Neuronal stem cell (in vitro differentiated cells): ENCODE data around the gene ELP1.

Experiments used
- DNase-seq: peaks from one replicate; pipeline ENCODE4 v3.0.0-alpha.2; 2013; ENCODE audit warnings: low spot score
- H2AFZ ChIP-seq: one replicate; pipeline ENCODE4 v1.6.1; 2013; ENCODE audit warnings: mild to moderate bottlenecking, low read length, inconsistent platforms
- H2AK5ac ChIP-seq: 2 replicates; pipeline ENCODE4 v1.6.1; 2013; ENCODE audit warnings: low read depth, mild to moderate bottlenecking, inconsistent platforms, low read length, moderate library complexity, mixed read lengths
- H2BK120ac ChIP-seq: 2 replicates; pipeline ENCODE4 v1.6.1; 2013; ENCODE audit warnings: low read depth, mild to moderate bottlenecking, inconsistent platforms, low read length, moderate library complexity, mixed read lengths
- H2BK12ac ChIP-seq: one replicate; pipeline ENCODE4 v1.6.1; 2013; ENCODE audit warnings: low read length, inconsistent platforms
- H2BK15ac ChIP-seq: 2 replicates; pipeline ENCODE4 v1.6.1; 2013; ENCODE audit warnings: mild to moderate bottlenecking, low read length, inconsistent platforms, mixed read lengths
- H2BK5ac ChIP-seq: one replicate; pipeline ENCODE4 v1.6.1; 2013; ENCODE audit warnings: inconsistent platforms, mild to moderate bottlenecking, low read length, moderate library complexity
- H3K14ac ChIP-seq: one replicate; pipeline ENCODE4 v1.6.1; 2013; ENCODE audit warnings: low read length, inconsistent platforms
- H3K18ac ChIP-seq: 2 replicates; pipeline ENCODE4 v1.6.1; 2013; ENCODE audit warnings: low read length, inconsistent platforms
- H3K23ac ChIP-seq: 2 replicates; pipeline ENCODE4 v1.6.1; 2013; ENCODE audit warnings: low read depth, mild to moderate bottlenecking, mixed read lengths, low read length, inconsistent platforms; ENCODE audit not compliant: poor library complexity
- H3K27ac ChIP-seq: replicated peaks from 3 replicates; pipeline ENCODE4 v1.5.1; 2013; ENCODE audit warnings: low read length, inconsistent platforms
- H3K27me3 ChIP-seq, 3 experiments: 2 replicates each; pipeline ENCODE4 v1.6.1; 2013; ENCODE audit warnings: low read length in 3 of 3, mild to moderate bottlenecking in 2 of 3, inconsistent platforms in 1 of 3, low read depth in 1 of 3, mixed read lengths in 1 of 3, moderate library complexity in 1 of 3; ENCODE audit not compliant: control insufficient read depth in 3 of 3, insufficient read depth in 3 of 3
- H3K36me3 ChIP-seq, 2 donors: replicated peaks in 1 of 2; 2 replicates each; pipeline ENCODE4 v1.6.1; 2013; ENCODE audit warnings: low read length in 2 of 2; ENCODE audit not compliant: control insufficient read depth in 2 of 2, insufficient read depth in 2 of 2
- H3K4ac ChIP-seq: 2 replicates; pipeline ENCODE4 v1.6.1; 2013; ENCODE audit warnings: inconsistent platforms, mild to moderate bottlenecking, low read length, moderate library complexity
- H3K4me1 ChIP-seq, 2 donors: 1 replicate in 1 of 2; 2 replicates in 1 of 2; pipeline ENCODE4 v1.6.1; 2013; ENCODE audit warnings: low read length in 2 of 2, low read depth in 1 of 2; ENCODE audit not compliant: control insufficient read depth in 2 of 2, insufficient read depth in 1 of 2
- H3K4me2 ChIP-seq: one replicate; pipeline ENCODE4 v1.6.1; 2013; ENCODE audit warnings: mild to moderate bottlenecking, low read length, inconsistent platforms; ENCODE audit not compliant: insufficient read depth, poor library complexity, severe bottlenecking
- H3K4me3 ChIP-seq, 2 donors: 2 replicates each; pipeline ENCODE4 v1.5.1; 2013; ENCODE audit warnings: low read length in 2 of 2, mild to moderate bottlenecking in 2 of 2, inconsistent platforms in 1 of 2, moderate library complexity in 1 of 2
- H3K79me1 ChIP-seq: one replicate; pipeline ENCODE4 v1.6.1; 2013; ENCODE audit warnings: low read depth, mild to moderate bottlenecking, inconsistent platforms, low read length, moderate library complexity
- H3K9ac ChIP-seq: one replicate; pipeline ENCODE4 v1.6.1; 2013; ENCODE audit warnings: mild to moderate bottlenecking, low read depth, low read length, inconsistent platforms; ENCODE audit not compliant: poor library complexity
- H3K9me3 ChIP-seq, 2 donors: replicated peaks in 1 of 2; 2 replicates each; pipeline versions ENCODE3 to v1.6.1; 2013; ENCODE audit warnings: low read length in 2 of 2, mild to moderate bottlenecking in 2 of 2, inconsistent platforms in 1 of 2, low read depth in 1 of 2, mixed read lengths in 1 of 2, moderate library complexity in 1 of 2; ENCODE audit not compliant: control insufficient read depth in 2 of 2, insufficient read depth in 1 of 2
- H4K8ac ChIP-seq: one replicate; pipeline ENCODE4 v1.6.1; 2013; ENCODE audit warnings: low read depth, mild to moderate bottlenecking, inconsistent platforms, low read length, moderate library complexity
- H4K91ac ChIP-seq: one replicate; pipeline ENCODE4 v1.6.1; 2013; ENCODE audit warnings: low read length, low read depth, mild to moderate bottlenecking, inconsistent platforms; ENCODE audit not compliant: poor library complexity
- WGBS, 2 donors: extraction: QIAGEN DNeasy Blood & Tissue Kit; methylation state at CpG; one replicate each; pipeline ENCODE4 v1.1.7; 2013; ENCODE audit warnings: missing lambda C conversion rate in 2 of 2, mixed read lengths in 1 of 2; ENCODE audit not compliant: insufficient read length in 2 of 2, insufficient replicate concordance in 1 of 2; ENCODE audit errors: extremely low coverage in 2 of 2; 5-methylcytosine and 5-hydroxymethylcytosine counted together

ELP1 gene

GRCh38 chr9:108939975-108940374, 6.1 kb upstream of the ELP1 start:
- Histone ChIP-seq H3K4me2 (no peak overlapping the region), H4K91ac (no peak overlapping the region), H2BK5ac (no peak overlapping the region), H3K18ac (no peak overlapping the region), H3K9ac (no peak overlapping the region), H3K27ac (no peak overlapping the region), H3K79me1 (no peaks in the 10 kb centered on the region), H3K27me3 (no peaks in the 10 kb centered on the region), H4K8ac (no peak overlapping the region), H3K9me3 (no peaks in the 10 kb centered on the region), H2BK15ac (no peak overlapping the region), H2AFZ (no peak overlapping the region), H2BK120ac (no peak overlapping the region), H3K4ac (no peak overlapping the region), H2BK12ac (no peak overlapping the region), H3K36me3 (peaks cover 10 to 75% of the 10 kb centered on the region in 2 donors), H3K4me3 (no peak overlapping the region), H3K4me1 (peaks cover 0 to 2% of the 10 kb centered on the region in 2 donors), H3K23ac (no peak overlapping the region), H3K14ac (no peak overlapping the region), H2AK5ac (no peak overlapping the region)
- WGBS, 2 donors: no CpG with 5 or more reads among the region's 4 CpGs
- DNase-seq: no peak

- Histone ChIP-seq H3K4ac (no peak overlapping the region), H2BK5ac (no peak overlapping the region), H3K27ac (no peak overlapping the region), H3K18ac (no peak overlapping the region), H3K27me3 (no peaks in the 10 kb centered on the region), H2BK120ac (no peak overlapping the region), H2AFZ (no peak overlapping the region), H3K4me3 (no peak overlapping the region), H2AK5ac (no peak overlapping the region), H3K9me3 (no peaks in the 10 kb centered on the region), H4K8ac (no peak overlapping the region), H3K4me2 (no peak overlapping the region), H3K4me1 (peaks cover 3% of the 10 kb centered on the region in 2 donors), H2BK15ac (no peak overlapping the region), H3K9ac (no peak overlapping the region), H3K14ac (no peak overlapping the region), H3K79me1 (no peaks in the 10 kb centered on the region), H2BK12ac (no peak overlapping the region), H3K23ac (no peak overlapping the region), H4K91ac (no peak overlapping the region), H3K36me3 (peaks cover 8 to 52% of the 10 kb centered on the region in 2 donors)
- no peak for DNase-seq
- WGBS, 2 donors: no CpG with 5 or more reads among the region's 5 CpGs
Observed at GRCh38 chr9:108937561-108938305, 3.8 kb upstream of the ELP1 start.

GRCh38 chr9:108934323-108934893, 484 bp upstream of the ELP1 start, which contains the start of gene ABITRAM:
Gene ABITRAM, plus strand, starts transcription at chr9:108934400. Its CDS starts 87 bp downstream, at chr9:108934487.
- H3K18ac ChIP-seq: peak within 1 kb of the TSS; percentile 92
- WGBS, 2 donors: no CpG with 5 or more reads among the region's 47 CpGs
- peak within 1 kb of the TSS; percentile 37 for H3K23ac ChIP-seq
- H2BK15ac ChIP-seq: peak within 1 kb of the TSS; percentile 69
- H3K27me3 ChIP-seq: no peaks in the 10 kb centered on the region
- no peak within 1 kb of the TSS for H4K8ac ChIP-seq
- H3K27ac ChIP-seq: peak within 1 kb of the TSS; percentile 87
- peak within 1 kb of the TSS; percentile 94 for H2AFZ ChIP-seq
- H3K9me3 ChIP-seq: no peaks in the 10 kb centered on the region
- H2AK5ac ChIP-seq: no peak within 1 kb of the TSS
- peak; percentile 84 for DNase-seq
- H3K4me2 ChIP-seq: peak within 1 kb of the TSS; percentile 79
- H3K4ac ChIP-seq: no peak within 1 kb of the TSS
- H3K4me1 ChIP-seq: peaks cover 5 to 6% of the 10 kb centered on the region in 2 donors
- no peaks in the 10 kb centered on the region for H3K79me1 ChIP-seq
- no peak within 1 kb of the TSS for H2BK12ac ChIP-seq
- H2BK120ac ChIP-seq: no peak within 1 kb of the TSS
- peaks cover under 1 to 35% of the 10 kb centered on the region in 2 donors for H3K36me3 ChIP-seq
- no peak within 1 kb of the TSS for H4K91ac ChIP-seq
- no peak within 1 kb of the TSS for H3K14ac ChIP-seq
- peak within 1 kb of the TSS; percentile 95 for H3K4me3 ChIP-seq
- peak within 1 kb of the TSS; percentile 68 for H2BK5ac ChIP-seq
- peak within 1 kb of the TSS; percentile 97 for H3K9ac ChIP-seq

- Histone ChIP-seq H3K9me3 (no peaks in the 10 kb centered on the region), H3K27ac (peak overlapping the region; percentile 87), H2AFZ (peak overlapping the region; percentile 94), H3K4me1 (peaks cover 5 to 6% of the 10 kb centered on the region in 2 donors), H3K27me3 (no peaks in the 10 kb centered on the region), H2BK5ac (peak overlapping the region; percentile 68), H4K91ac (no peak overlapping the region), H3K18ac (peak overlapping the region; percentile 78), H3K14ac (no peak overlapping the region), H3K4ac (no peak overlapping the region), H3K9ac (peak overlapping the region; percentile 96), H2AK5ac (no peak overlapping the region), H3K4me2 (peak overlapping the region; percentile 79), H3K79me1 (no peaks in the 10 kb centered on the region), H3K23ac (peak overlapping the region; percentile 12), H3K4me3 (peak overlapping the region; percentile 95), H3K36me3 (peaks cover 2 to 35% of the 10 kb centered on the region in 2 donors), H2BK15ac (no peak overlapping the region), H4K8ac (no peak overlapping the region), H2BK120ac (no peak overlapping the region), H2BK12ac (no peak overlapping the region)
- DNase-seq: no peak
- WGBS, 2 donors: no CpG with 5 or more reads among the region's 25 CpGs
Observed at GRCh38 chr9:108933231-108933717, 650 bp downstream of the ELP1 start.
